ENCODE measurements around the gene TRIM56. TPM values are rescaled to one million over a fixed set of nuclear protein-coding genes. Genes with fewer than 3 reads are reported as not detected.
"Not testable (repeated sequence)": the region's sequence is repeated elsewhere in the genome, so short reads cannot be mapped to it uniquely, and the experiment has no call there.

TRIM56 gene
- total and polyA plus RNA-seq, 4 donors, result 9.4 to 58.3 (median 36.7) TPM

DNA sequence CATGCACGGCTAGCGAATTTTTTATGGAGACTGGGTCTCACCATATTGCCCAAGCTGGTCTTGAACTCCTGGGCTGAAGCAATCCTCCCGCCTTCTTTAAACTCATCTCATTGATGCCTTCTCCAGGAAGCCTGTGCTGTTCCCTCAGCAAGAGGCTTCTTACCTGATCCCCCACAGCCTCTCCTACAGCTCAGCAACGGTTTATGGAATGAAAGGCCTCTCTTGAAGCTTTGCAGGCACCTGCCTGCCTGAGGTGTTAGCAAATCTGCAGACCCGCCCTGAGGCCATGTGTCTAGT, 468 bp upstream of the TRIM56 start:
- no peaks in the 10 kb centered on the region for H3K4me1 ChIP-seq (ENCODE audit: control insufficient read depth in 1 of 2, insufficient read depth in 2 of 2, low read length in 2 of 2)
- intact Hi-C loops (cut with DNase I), result loop anchor here in 1 of 2 donors (2.0 kb wide), 1 partner anchor 54 kb away; no protein-coding TSS in a partner anchor
- no peaks in the 10 kb centered on the region for H3K27me3 ChIP-seq (ENCODE audit: control insufficient read depth in 1 of 2, insufficient read depth in 2 of 2, low read length in 1 of 2)
- WGBS, 2 donors, result 72% methylated on average over 5 of the region's 5 CpGs
- ATAC-seq (ENCODE audit: low FRiP score) (no peak), DNase-seq (no peak)
- H3K4me3 ChIP-seq (ENCODE audit: low read length in 2 of 2), result no peak overlapping the region
- H3K9me3 ChIP-seq (ENCODE audit: control insufficient read depth, low read length), result no peaks in the 10 kb centered on the region
- peaks cover 0 to 2% of the 10 kb centered on the region in 2 donors for H3K36me3 ChIP-seq (ENCODE audit: control insufficient read depth in 1 of 2, insufficient read depth in 2 of 2, low read length in 1 of 2)
- H3K27ac ChIP-seq (ENCODE audit: low read depth in 1 of 2, low read length in 2 of 2), result peak overlapping the region in 1 of 2 donors; percentile 39

DNA sequence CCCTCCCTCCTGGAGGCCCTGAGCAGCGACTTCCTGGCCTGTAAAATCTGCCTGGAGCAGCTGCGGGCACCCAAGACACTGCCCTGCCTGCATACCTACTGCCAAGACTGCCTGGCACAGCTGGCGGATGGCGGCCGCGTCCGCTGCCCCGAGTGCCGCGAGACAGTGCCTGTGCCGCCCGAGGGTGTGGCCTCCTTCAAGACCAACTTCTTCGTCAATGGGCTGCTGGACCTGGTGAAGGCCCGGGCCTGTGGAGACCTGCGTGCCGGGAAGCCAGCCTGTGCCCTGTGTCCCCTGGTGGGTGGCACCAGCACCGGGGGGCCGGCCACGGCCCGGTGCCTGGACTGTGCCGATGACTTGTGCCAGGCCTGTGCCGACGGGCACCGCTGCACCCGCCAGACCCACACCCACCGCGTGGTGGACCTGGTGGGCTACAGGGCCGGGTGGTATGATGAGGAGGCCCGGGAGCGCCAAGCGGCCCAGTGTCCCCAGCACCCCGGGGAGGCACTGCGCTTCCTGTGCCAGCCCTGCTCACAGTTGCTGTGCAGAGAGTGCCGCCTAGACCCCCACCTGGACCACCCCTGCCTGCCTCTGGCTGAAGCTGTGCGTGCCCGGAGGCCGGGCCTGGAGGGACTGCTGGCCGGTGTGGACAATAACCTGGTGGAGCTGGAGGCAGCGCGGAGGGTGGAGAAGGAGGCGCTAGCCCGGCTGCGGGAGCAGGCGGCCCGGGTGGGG, 2.2 kb downstream of the TRIM56 start:
- Histone ChIP-seq H3K4me3 (ENCODE audit: low read length in 2 of 2) (no peak overlapping the region), H3K36me3 (ENCODE audit: control insufficient read depth in 1 of 2, insufficient read depth in 2 of 2, low read length in 1 of 2) (peaks cover 0 to 2% of the 10 kb centered on the region in 2 donors), H3K9me3 (ENCODE audit: control insufficient read depth, low read length) (no peaks in the 10 kb centered on the region), H3K4me1 (ENCODE audit: control insufficient read depth in 1 of 2, insufficient read depth in 2 of 2, low read length in 2 of 2) (no peaks in the 10 kb centered on the region), H3K27me3 (ENCODE audit: control insufficient read depth in 1 of 2, insufficient read depth in 2 of 2, low read length in 1 of 2) (no peaks in the 10 kb centered on the region), H3K27ac (ENCODE audit: low read depth in 1 of 2, low read length in 2 of 2) (no peak overlapping the region)
- DNase-seq (peak in 1 of 2 donors; percentile 79), ATAC-seq (ENCODE audit: low FRiP score) (no peak)
- 88 to 91% methylated on average over 39 to 45 of the region's 45 CpGs for WGBS, 2 donors
- intact Hi-C loops (cut with DNase I), result no loop called here

DNA sequence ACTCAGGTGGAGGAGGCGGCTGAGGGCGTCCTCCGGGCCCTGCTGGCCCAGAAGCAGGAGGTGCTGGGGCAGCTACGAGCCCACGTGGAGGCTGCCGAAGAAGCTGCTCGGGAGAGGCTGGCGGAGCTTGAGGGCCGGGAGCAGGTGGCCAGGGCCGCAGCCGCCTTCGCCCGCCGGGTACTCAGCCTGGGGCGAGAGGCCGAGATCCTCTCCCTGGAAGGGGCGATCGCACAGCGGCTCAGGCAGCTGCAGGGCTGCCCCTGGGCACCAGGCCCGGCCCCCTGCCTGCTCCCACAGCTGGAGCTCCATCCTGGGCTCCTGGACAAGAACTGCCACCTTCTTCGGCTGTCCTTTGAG, 2.8 kb downstream of the TRIM56 start:
- H3K27ac ChIP-seq (ENCODE audit: low read depth in 1 of 2, low read length in 2 of 2), result no peak overlapping the region
- 95 to 96% methylated on average over 20 to 21 of the region's 21 CpGs for WGBS, 2 donors
- no peak for DNase-seq
- no peaks in the 10 kb centered on the region for H3K9me3 ChIP-seq (ENCODE audit: control insufficient read depth, low read length)
- no peak for ATAC-seq (ENCODE audit: low FRiP score)
- intact Hi-C loops (cut with DNase I), result no loop called here
- H3K27me3 ChIP-seq (ENCODE audit: control insufficient read depth in 1 of 2, insufficient read depth in 2 of 2, low read length in 1 of 2), result no peaks in the 10 kb centered on the region
- no peaks in the 10 kb centered on the region for H3K4me1 ChIP-seq (ENCODE audit: control insufficient read depth in 1 of 2, insufficient read depth in 2 of 2, low read length in 2 of 2)
- no peak overlapping the region for H3K4me3 ChIP-seq (ENCODE audit: low read length in 2 of 2)
- peaks cover 0 to 2% of the 10 kb centered on the region in 2 donors for H3K36me3 ChIP-seq (ENCODE audit: control insufficient read depth in 1 of 2, insufficient read depth in 2 of 2, low read length in 1 of 2)

DNA sequence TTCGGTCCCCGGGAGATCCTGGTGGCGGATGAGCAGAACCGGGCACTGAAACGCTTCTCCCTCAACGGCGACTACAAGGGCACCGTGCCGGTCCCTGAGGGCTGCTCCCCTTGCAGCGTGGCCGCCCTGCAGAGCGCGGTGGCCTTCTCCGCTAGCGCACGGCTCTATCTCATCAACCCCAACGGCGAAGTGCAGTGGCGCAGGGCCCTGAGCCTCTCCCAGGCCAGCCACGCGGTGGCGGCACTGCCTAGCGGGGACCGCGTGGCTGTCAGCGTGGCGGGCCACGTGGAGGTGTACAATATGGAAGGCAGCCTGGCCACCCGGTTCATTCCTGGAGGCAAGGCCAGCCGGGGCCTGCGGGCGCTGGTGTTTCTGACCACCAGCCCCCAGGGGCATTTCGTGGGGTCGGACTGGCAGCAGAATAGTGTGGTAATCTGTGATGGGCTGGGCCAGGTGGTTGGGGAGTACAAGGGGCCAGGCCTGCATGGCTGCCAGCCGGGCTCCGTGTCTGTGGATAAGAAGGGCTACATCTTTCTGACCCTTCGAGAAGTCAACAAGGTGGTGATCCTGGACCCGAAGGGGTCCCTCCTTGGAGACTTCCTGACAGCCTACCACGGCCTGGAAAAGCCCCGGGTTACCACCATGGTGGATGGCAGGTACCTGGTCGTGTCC, 3.7 kb downstream of the TRIM56 start:
- 96% methylated on average over 41 of the region's 41 CpGs for WGBS, 2 donors
- Histone ChIP-seq H3K4me3 (ENCODE audit: low read length in 2 of 2) (no peak overlapping the region), H3K27me3 (ENCODE audit: control insufficient read depth in 1 of 2, insufficient read depth in 2 of 2, low read length in 1 of 2) (no peaks in the 10 kb centered on the region), H3K4me1 (ENCODE audit: control insufficient read depth in 1 of 2, insufficient read depth in 2 of 2, low read length in 2 of 2) (no peaks in the 10 kb centered on the region), H3K27ac (ENCODE audit: low read depth in 1 of 2, low read length in 2 of 2) (no peak overlapping the region), H3K36me3 (ENCODE audit: control insufficient read depth in 1 of 2, insufficient read depth in 2 of 2, low read length in 1 of 2) (peaks cover 0 to 2% of the 10 kb centered on the region in 2 donors), H3K9me3 (ENCODE audit: control insufficient read depth, low read length) (no peaks in the 10 kb centered on the region)
- ATAC-seq (ENCODE audit: low FRiP score) (no peak), DNase-seq (no peak)
- intact Hi-C loops (cut with DNase I), result no loop called here

DNA sequence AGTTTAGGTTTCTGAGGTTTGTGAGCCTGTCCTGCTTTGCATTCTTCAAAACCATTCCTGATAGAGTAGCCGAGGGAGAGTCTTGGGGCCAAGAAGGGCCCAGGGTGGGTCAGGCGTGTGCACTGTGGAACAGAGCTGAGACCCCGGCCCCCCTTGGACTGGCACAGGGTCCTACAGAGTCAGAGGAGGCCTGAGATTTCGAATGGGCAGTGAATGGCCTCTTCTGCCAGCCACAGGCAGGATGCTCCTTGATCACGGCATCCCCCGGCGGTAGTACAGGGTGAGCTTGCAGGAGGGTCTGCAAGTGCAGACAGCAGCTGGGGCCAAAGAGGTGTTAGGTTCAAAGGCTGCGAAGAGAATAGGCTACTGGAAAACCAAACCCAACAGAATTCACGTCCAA, 4.6 kb downstream of the TRIM56 start:
- intact Hi-C loops (cut with DNase I), result no loop called here
- H3K36me3 ChIP-seq (ENCODE audit: control insufficient read depth in 1 of 2, insufficient read depth in 2 of 2, low read length in 1 of 2), result peaks cover 0 to 2% of the 10 kb centered on the region in 2 donors
- no peaks in the 10 kb centered on the region for H3K4me1 ChIP-seq (ENCODE audit: control insufficient read depth in 1 of 2, insufficient read depth in 2 of 2, low read length in 2 of 2)
- H3K27ac ChIP-seq (ENCODE audit: low read depth in 1 of 2, low read length in 2 of 2), result no peak overlapping the region
- WGBS, 2 donors, result 86 to 91% methylated on average over 9 of the region's 9 CpGs
- DNase-seq (no peak), ATAC-seq (ENCODE audit: low FRiP score) (no peak)
- H3K27me3 ChIP-seq (ENCODE audit: control insufficient read depth in 1 of 2, insufficient read depth in 2 of 2, low read length in 1 of 2), result no peaks in the 10 kb centered on the region
- no peak overlapping the region for H3K4me3 ChIP-seq (ENCODE audit: low read length in 2 of 2)
- H3K9me3 ChIP-seq (ENCODE audit: control insufficient read depth, low read length), result no peaks in the 10 kb centered on the region

DNA sequence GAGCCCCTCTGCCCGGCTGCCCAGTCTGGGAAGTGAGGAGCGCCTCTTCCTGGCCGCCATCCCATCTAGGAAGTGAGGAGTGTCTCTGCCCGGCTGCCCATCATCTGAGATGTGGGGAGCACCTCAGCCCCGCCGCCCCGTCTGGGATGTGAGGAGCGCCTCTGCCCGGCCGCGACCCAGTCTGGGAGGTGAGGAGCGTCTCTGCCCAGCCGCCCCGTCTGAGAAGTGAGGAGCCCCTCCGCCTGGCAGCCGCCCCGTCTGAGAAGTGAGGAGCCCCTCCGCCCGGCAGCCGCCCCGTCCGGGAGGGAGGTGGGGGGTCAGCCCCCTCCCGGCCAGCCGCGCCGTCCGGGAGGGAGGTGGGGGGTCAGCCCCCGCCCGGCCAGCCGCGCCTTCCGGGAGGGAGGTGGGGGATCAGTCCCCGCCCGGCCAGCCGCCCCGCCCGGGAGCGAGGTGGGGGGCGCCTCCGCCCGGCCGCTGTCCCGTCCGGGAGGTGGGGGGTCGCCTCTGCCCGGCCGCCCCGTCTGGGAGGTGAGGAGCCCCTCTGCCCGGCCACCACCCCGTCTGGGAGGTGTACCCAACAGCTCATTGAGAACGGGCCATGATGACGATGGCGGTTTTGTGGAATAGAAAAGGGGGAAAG, 7.1 kb downstream of the TRIM56 start:
- H3K4me3 ChIP-seq (ENCODE audit: low read length in 2 of 2); H3K4me1 ChIP-seq (ENCODE audit: control insufficient read depth in 1 of 2, insufficient read depth in 2 of 2, low read length in 2 of 2); ATAC-seq (ENCODE audit: low FRiP score); H3K27me3 ChIP-seq (ENCODE audit: control insufficient read depth in 1 of 2, insufficient read depth in 2 of 2, low read length in 1 of 2); intact Hi-C loops (cut with DNase I); H3K36me3 ChIP-seq (ENCODE audit: control insufficient read depth in 1 of 2, insufficient read depth in 2 of 2, low read length in 1 of 2); H3K27ac ChIP-seq (ENCODE audit: low read depth in 1 of 2, low read length in 2 of 2); H3K9me3 ChIP-seq (ENCODE audit: control insufficient read depth, low read length); DNase-seq: not testable (repeated sequence)
- WGBS, 2 donors, result 93 to 94% methylated on average over 37 to 53 of the region's 53 CpGs

DNA sequence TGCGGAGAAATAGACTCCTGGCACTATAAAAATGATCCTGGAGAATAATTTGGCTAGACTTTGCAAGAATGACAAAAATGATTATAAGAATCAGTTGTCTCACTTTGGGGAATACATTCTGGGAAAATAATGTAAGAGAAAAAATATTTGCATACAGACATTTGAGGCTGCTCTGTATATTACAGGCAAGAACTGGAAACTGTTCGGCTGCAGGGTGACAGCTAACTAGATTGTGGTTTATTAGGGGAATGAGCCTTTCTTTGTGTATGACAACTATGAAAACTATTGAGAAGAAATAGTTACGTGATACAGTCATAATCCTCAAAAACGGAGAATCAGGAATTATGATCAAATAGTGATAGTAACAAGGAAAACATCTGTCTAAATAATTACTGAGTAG, 8.6 kb downstream of the TRIM56 start:
- WGBS, 2 donors, result 9 to 14% methylated on average over 4 of the region's 4 CpGs
- DNase-seq (no peak), ATAC-seq (ENCODE audit: low FRiP score) (no peak)
- Histone ChIP-seq H3K9me3 (ENCODE audit: control insufficient read depth, low read length) (no peaks in the 10 kb centered on the region), H3K36me3 (ENCODE audit: control insufficient read depth in 1 of 2, insufficient read depth in 2 of 2, low read length in 1 of 2) (peaks cover 0 to 1% of the 10 kb centered on the region in 2 donors), H3K27ac (ENCODE audit: low read depth in 1 of 2, low read length in 2 of 2) (no peak overlapping the region), H3K27me3 (ENCODE audit: control insufficient read depth in 1 of 2, insufficient read depth in 2 of 2, low read length in 1 of 2) (no peaks in the 10 kb centered on the region), H3K4me1 (ENCODE audit: control insufficient read depth in 1 of 2, insufficient read depth in 2 of 2, low read length in 2 of 2) (no peaks in the 10 kb centered on the region), H3K4me3 (ENCODE audit: low read length in 2 of 2) (no peak overlapping the region)
- intact Hi-C loops (cut with DNase I), result loop anchor here in 1 of 2 donors (2.0 kb wide), 1 partner anchor 45 kb away; no protein-coding TSS in a partner anchor

DNA sequence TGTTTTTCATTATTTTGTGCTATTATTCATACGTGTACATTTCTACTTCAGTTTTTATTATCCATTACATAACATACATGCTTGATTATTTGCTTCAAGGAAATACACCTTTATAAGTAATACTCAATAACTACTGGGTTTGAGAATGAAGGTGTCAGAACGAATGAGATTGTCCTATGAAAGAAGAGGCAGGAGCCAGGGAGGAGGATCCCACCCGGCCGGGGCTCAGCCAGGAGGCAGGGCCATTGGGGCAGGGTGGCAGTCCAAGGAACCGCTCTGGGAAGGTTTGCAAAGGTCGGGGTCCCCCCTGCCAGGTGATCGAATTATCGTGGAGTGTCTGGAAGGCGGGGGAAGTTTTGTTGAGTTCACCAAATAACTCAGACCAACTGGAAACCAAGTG, 9.1 kb downstream of the TRIM56 start:
- H3K4me1 ChIP-seq (ENCODE audit: control insufficient read depth in 1 of 2, insufficient read depth in 2 of 2, low read length in 2 of 2), result no peaks in the 10 kb centered on the region
- H3K27ac ChIP-seq (ENCODE audit: low read depth in 1 of 2, low read length in 2 of 2), result peak overlapping the region in 1 of 2 donors; percentile 64
- ATAC-seq (ENCODE audit: low FRiP score), result peak; percentile 17
- intact Hi-C loops (cut with DNase I), result loop anchor here in 1 of 2 donors (2.0 kb wide), 1 partner anchor 44 kb away; no protein-coding TSS in a partner anchor
- 45 to 51% methylated on average over 9 of the region's 9 CpGs for WGBS, 2 donors
- DNase-seq, result no peak
- H3K36me3 ChIP-seq (ENCODE audit: control insufficient read depth in 1 of 2, insufficient read depth in 2 of 2, low read length in 1 of 2), result no peaks in the 10 kb centered on the region
- H3K27me3 ChIP-seq (ENCODE audit: control insufficient read depth in 1 of 2, insufficient read depth in 2 of 2, low read length in 1 of 2), result no peaks in the 10 kb centered on the region
- H3K9me3 ChIP-seq (ENCODE audit: control insufficient read depth, low read length), result no peaks in the 10 kb centered on the region
- no peak overlapping the region for H3K4me3 ChIP-seq (ENCODE audit: low read length in 2 of 2)
